GM18858 (cell line): ENCODE results near the gene CA9.

Experiments used
- ATAC-seq: cut with Tn5 transposase; IDR thresholded peaks from one replicate; pipeline ENCODE4 v1.9.1; 2021; ENCODE audit not compliant: unreplicated experiment

Gene CA9

GRCh38 chr9:35675204-35675603 lies 1.5 kb downstream of the CA9 start:
- ATAC-seq: no peak

- ATAC-seq: no peak
Measured at GRCh38 chr9:35675732-35676392, 2.1 kb downstream of the CA9 start.

GRCh38 chr9:35679091-35679490 lies 5.4 kb downstream of the CA9 start:
- ATAC-seq: no peak

- no peak for ATAC-seq
Measured at GRCh38 chr9:35679766-35680330, 6.1 kb downstream of the CA9 start.

- ATAC-seq: no peak
Measured at GRCh38 chr9:35680331-35681105, 6.8 kb downstream of the CA9 start.

GRCh38 chr9:35681341-35682002 lies 7.7 kb downstream of the CA9 start:
- ATAC-seq: no peak

GRCh38 chr9:35682051-35682450 lies 8.3 kb downstream of the CA9 start:
- ATAC-seq: no peak

- ATAC-seq: no peak
Measured at GRCh38 chr9:35682520-35683315, 9.0 kb downstream of the CA9 start.

GRCh38 chr9:35683323-35683722 lies 9.6 kb downstream of the CA9 start:
- ATAC-seq: no peak

- no peak for ATAC-seq
Measured at GRCh38 chr9:35684921-35685320, 11.2 kb downstream of the CA9 start.

GRCh38 chr9:35685506-35685905 lies 11.8 kb downstream of the CA9 start:
- ATAC-seq: no peak

- no peak for ATAC-seq
Measured at GRCh38 chr9:35686222-35687203, 12.8 kb downstream of the CA9 start.

GRCh38 chr9:35687306-35687705 lies 13.6 kb downstream of the CA9 start:
- no peak for ATAC-seq

- ATAC-seq: no peak
Measured at GRCh38 chr9:35687972-35688557, 14.3 kb downstream of the CA9 start.

GRCh38 chr9:35688558-35689541 lies 15.1 kb downstream of the CA9 start:
- no peak for ATAC-seq

GRCh38 chr9:35689542-35690293 lies 16.0 kb downstream of the CA9 start, which contains the start of gene TPM2:
Gene TPM2, minus strand, starts transcription at chr9:35689925. Its CDS starts 108 bp downstream, at chr9:35689817.
- no peak for ATAC-seq

- no peak for ATAC-seq
Measured at GRCh38 chr9:35690294-35690613, 16.5 kb downstream of the CA9 start.
